Loucy (cell line): ENCODE results near the gene UNC13B.
"Not testable (repeated sequence)": the region's sequence is repeated elsewhere in the genome, so short reads cannot be mapped to it uniquely, and the experiment has no call there.

Experiments used
- H2AFZ ChIP-seq: fragments of 200-600 bp; sonication (generic); 2 replicates; pipeline ENCODE4 v1.6.0; 2016; ENCODE audit warnings: antibody characterized with exemption, mild to moderate bottlenecking, low read length, moderate library complexity
- H3F3A ChIP-seq: fragments of 200-600 bp; 2 replicates; pipeline ENCODE4 v1.6.0; 2016; ENCODE audit warnings: antibody characterized with exemption, low read depth, mild to moderate bottlenecking
- H3K27me3 ChIP-seq: fragments of 200-600 bp; sonication (generic); 2 replicates; pipeline ENCODE4 v1.6.1; 2014; ENCODE audit warnings: low read length, mild to moderate bottlenecking; ENCODE audit not compliant: insufficient read depth, poor library complexity, severe bottlenecking
- H3K36me3 ChIP-seq: fragments of 200-600 bp; sonication (generic); 2 replicates; pipeline ENCODE4 v1.6.1; 2016; ENCODE audit warnings: low read length; ENCODE audit not compliant: insufficient read depth
- H3K4me1 ChIP-seq: fragments of 200-600 bp; sonication (generic); 2 replicates; pipeline ENCODE4 v1.5.1; 2014; ENCODE audit warnings: low read length, mild to moderate bottlenecking; ENCODE audit not compliant: insufficient read depth, poor library complexity, severe bottlenecking
- H3K4me2 ChIP-seq: fragments of 200-600 bp; sonication (generic); 2 replicates; pipeline ENCODE4 v1.6.0; 2014; ENCODE audit warnings: antibody characterized with exemption, low read length, low read depth, mild to moderate bottlenecking; ENCODE audit not compliant: poor library complexity, severe bottlenecking
- H3K4me3 ChIP-seq: fragments of 200-600 bp; sonication (generic); 2 replicates; pipeline ENCODE4 v1.5.1; 2014; ENCODE audit warnings: low read length, mild to moderate bottlenecking, mixed read lengths; ENCODE audit not compliant: poor library complexity, severe bottlenecking
- H3K79me2 ChIP-seq: fragments of 200-600 bp; sonication (generic); 2 replicates; pipeline ENCODE4 v1.6.1; 2014; ENCODE audit warnings: low read length; ENCODE audit not compliant: insufficient read depth
- H3K9ac ChIP-seq: fragments of 200-600 bp; sonication (generic); 2 replicates; pipeline ENCODE4 v1.6.0; 2014; ENCODE audit warnings: mild to moderate bottlenecking, low read depth, low read length, moderate library complexity; ENCODE audit not compliant: poor library complexity, severe bottlenecking
- H3K9me2 ChIP-seq: fragments of 200-600 bp; sonication (generic); replicated peaks from 2 replicates; pipeline ENCODE4 v1.6.1; 2016; ENCODE audit warnings: low read depth, low read length, mixed read lengths
- H3K9me3 ChIP-seq: fragments of 200-600 bp; sonication (generic); 2 replicates; pipeline ENCODE4 v1.6.1; 2014; ENCODE audit warnings: mild to moderate bottlenecking, antibody characterized with exemption, low read length, low read depth; ENCODE audit not compliant: insufficient read depth
- H4K20me1 ChIP-seq: fragments of 200-600 bp; sonication (generic); 2 replicates; pipeline ENCODE4 v1.6.0; 2014; ENCODE audit warnings: antibody characterized with exemption, low read length, mild to moderate bottlenecking; ENCODE audit not compliant: insufficient read depth, poor library complexity, severe bottlenecking
- EZH2phosphoT487 ChIP-seq: fragments of 200-600 bp; IDR thresholded peaks from 2 replicates; pipeline ENCODE4 v1.6.1; 2018; ENCODE audit warnings: antibody characterized with exemption, mild to moderate bottlenecking, moderate library complexity, borderline replicate concordance
- TF ChIP-seq, protein P1 (sequence below): fragments of 200-600 bp; sonication (generic); conservative IDR thresholded peaks from 2 replicates; pipeline ENCODE4 v1.5.1; 2014; ENCODE audit warnings: mild to moderate bottlenecking, antibody characterized with exemption, low read length

UNC13B gene

DNA sequence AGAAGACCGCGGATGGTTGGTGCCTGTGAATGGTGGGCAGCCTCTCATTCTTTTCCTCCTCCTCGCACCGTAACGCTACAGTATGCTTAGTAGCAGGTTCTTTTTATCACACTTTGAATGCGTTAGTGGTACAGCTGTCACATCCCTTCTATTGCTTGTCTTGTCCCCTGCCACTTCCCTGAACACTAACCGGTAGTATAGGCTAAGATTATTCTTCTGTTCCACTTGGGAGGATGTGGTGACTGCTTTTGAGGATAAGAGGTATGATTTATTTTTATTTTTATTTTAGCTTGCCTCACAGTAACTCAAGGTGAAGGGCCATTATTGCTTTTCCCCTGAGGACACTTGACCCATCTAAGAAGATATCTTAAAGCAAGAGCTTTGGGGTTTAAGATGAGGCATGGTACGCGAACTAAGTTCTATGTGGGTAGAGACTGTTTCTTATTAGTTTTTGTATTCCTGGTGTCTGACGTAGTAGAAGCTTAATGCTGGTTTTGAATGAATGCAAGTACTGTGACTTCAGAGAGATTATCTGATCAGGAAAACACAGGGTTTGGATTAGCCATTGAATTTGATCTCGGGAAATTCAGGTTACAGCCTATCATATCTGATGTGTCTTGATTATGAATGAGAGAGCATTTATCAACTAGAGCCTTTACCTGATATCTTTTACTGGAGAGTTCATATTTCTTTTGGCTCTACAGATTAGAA is 951 bp downstream of the UNC13B start:
- no peaks in the 10 kb centered on the region for H3K79me2 ChIP-seq
- peak overlapping the region; percentile 77 for H3K4me3 ChIP-seq
- TF ChIP-seq EZH2phosphoT487, result no peak
- TF ChIP-seq, protein P1, sequence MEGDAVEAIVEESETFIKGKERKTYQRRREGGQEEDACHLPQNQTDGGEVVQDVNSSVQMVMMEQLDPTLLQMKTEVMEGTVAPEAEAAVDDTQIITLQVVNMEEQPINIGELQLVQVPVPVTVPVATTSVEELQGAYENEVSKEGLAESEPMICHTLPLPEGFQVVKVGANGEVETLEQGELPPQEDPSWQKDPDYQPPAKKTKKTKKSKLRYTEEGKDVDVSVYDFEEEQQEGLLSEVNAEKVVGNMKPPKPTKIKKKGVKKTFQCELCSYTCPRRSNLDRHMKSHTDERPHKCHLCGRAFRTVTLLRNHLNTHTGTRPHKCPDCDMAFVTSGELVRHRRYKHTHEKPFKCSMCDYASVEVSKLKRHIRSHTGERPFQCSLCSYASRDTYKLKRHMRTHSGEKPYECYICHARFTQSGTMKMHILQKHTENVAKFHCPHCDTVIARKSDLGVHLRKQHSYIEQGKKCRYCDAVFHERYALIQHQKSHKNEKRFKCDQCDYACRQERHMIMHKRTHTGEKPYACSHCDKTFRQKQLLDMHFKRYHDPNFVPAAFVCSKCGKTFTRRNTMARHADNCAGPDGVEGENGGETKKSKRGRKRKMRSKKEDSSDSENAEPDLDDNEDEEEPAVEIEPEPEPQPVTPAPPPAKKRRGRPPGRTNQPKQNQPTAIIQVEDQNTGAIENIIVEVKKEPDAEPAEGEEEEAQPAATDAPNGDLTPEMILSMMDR, result no peak
- H3K27me3 ChIP-seq, result no peaks in the 10 kb centered on the region
- H3K4me2 ChIP-seq, result peak overlapping the region; percentile 90
- peaks cover 36% of the 10 kb centered on the region for H3K4me1 ChIP-seq
- peak overlapping the region; percentile 62 for H3K9ac ChIP-seq
- H2AFZ ChIP-seq, result peak overlapping the region; percentile 98
- H3K9me2 ChIP-seq, result no peaks in the 10 kb centered on the region
- H3K9me3 ChIP-seq, result no peaks in the 10 kb centered on the region
- no peaks in the 10 kb centered on the region for H3K36me3 ChIP-seq
- no peaks in the 10 kb centered on the region for H4K20me1 ChIP-seq
- H3F3A ChIP-seq, result peaks cover 4% of the 10 kb centered on the region; the same call in 1 of the 2 replicates

DNA sequence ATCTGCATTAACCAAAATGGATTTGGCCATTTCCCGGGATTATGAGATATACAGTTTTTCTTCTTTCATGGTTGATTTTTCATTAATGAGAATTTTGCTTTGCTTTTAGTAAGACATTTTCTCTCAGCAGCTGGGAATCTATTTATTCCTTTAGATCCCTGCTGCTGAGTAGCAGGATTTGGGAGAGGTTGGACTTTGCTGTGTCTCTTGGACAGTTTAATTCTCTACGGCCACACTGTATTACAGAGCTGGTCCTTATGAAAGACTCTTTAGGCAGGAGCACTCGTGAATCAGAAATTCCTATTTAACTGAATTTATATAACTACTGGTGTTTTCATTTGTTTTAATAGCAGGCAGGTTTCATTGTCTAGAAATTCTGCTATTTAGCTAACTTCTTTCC is 1.6 kb downstream of the UNC13B start:
- Histone ChIP-seq H3K36me3 (no peaks in the 10 kb centered on the region), H3K9me3 (no peaks in the 10 kb centered on the region), H3K9ac (no peak overlapping the region), H4K20me1 (no peaks in the 10 kb centered on the region), H3K27me3 (no peaks in the 10 kb centered on the region), H3K4me2 (peak overlapping the region; percentile 90), H3K4me1 (peaks cover 36% of the 10 kb centered on the region), H3K79me2 (no peaks in the 10 kb centered on the region), H2AFZ (no peak overlapping the region), H3F3A (peaks cover 4% of the 10 kb centered on the region; the same call in 1 of the 2 replicates), H3K4me3 (peak overlapping the region; percentile 77), H3K9me2 (no peaks in the 10 kb centered on the region)
- TF ChIP-seq EZH2phosphoT487, result no peak
- TF ChIP-seq, protein P1, result no peak

DNA sequence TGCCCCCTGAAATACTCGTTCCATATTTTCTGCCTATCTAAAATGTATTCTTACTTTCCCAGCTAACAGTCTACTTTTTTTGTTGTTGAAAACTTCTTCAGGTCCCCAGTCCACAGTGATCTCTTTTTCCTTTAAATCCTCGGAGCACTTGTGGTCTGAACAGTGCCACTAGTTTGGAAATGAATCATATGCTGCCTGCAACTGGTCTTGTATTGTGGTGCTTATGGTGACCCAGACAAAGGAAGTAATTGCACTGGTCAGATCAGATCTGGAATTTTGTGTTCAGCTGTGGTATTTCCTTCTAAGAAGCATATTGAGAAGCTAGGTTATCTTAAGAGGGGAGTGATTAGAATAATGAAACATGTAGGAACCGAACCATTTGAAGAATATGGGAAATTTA is 2.9 kb downstream of the UNC13B start:
- Histone ChIP-seq H3K9me2 (no peaks in the 10 kb centered on the region), H3K9ac (no peak overlapping the region), H3K4me2 (peak overlapping the region; percentile 13), H3K27me3 (no peaks in the 10 kb centered on the region), H3K4me1 (peaks cover 26% of the 10 kb centered on the region), H2AFZ (no peak overlapping the region), H3K9me3 (no peaks in the 10 kb centered on the region), H4K20me1 (no peaks in the 10 kb centered on the region), H3F3A (peaks cover 4% of the 10 kb centered on the region; the same call in 1 of the 2 replicates), H3K79me2 (no peaks in the 10 kb centered on the region), H3K36me3 (no peaks in the 10 kb centered on the region), H3K4me3 (no peak overlapping the region)
- no peak for TF ChIP-seq EZH2phosphoT487
- TF ChIP-seq, protein P1, result no peak

DNA sequence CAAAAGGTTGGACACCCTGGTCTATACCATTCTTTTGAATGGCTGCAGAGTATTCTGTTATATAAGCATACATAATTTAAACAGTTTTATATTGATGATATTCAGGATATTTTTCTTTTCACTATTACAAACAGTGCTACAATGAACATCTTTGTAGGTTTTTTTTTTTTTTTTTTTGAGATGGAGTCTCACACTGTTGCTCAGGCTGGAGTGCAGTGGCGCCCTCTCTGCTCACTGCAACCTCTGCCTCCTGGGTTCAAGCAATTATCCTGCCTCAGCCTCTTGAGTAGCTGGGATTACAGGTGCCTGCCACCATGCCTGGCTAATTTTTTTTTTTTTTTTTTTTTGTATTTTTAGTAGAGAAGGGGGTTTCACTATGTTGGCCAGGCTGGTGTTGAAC is 5.6 kb downstream of the UNC13B start:
- H3K27me3 ChIP-seq, result not testable (repeated sequence)

More for the DNA sequence above, 5.6 kb downstream of the UNC13B start:
- H3K9me2 ChIP-seq, H3K9me3 ChIP-seq, H3K9ac ChIP-seq, H4K20me1 ChIP-seq, H3K79me2 ChIP-seq, H3F3A ChIP-seq, H3K4me3 ChIP-seq, H3K36me3 ChIP-seq, H2AFZ ChIP-seq, H3K4me2 ChIP-seq: not testable (repeated sequence)
- H3K4me1 ChIP-seq, result peaks cover 12% of the 10 kb centered on the region
